IMR-90 (cell line): ENCODE data around the gene TNPO1. TPM values are rescaled to one million over a fixed set of nuclear protein-coding genes. Genes with fewer than 3 reads are reported as not detected.
A peak's percentile ranks its signal among the peaks of the same experiment; 100 is the strongest.

ENCODE experiments used
- ATAC-seq: fragments of 200-7000 bp; cut with Tn5 transposase; 2 replicates; pipeline ENCODE4 v1.9.1; 2020; ENCODE audit warnings: low read depth, mild to moderate bottlenecking, moderate library complexity
- BruUV-seq: library from RNA; stranded (reverse); fragments of 400-500 nt; replicated peaks from 2 replicates; lab custom pipeline; 2021; lab: Mats Ljungman, UMichigan
- CTCF ChIA-PET: fragments of 300-600 bp; formaldehyde crosslinking; extraction: SDS; loops from one replicate; lab custom pipeline; 2021; ENCODE audit warnings: antibody characterized with exemption; lab: Yijun Ruan, JAX
- POLR2A ChIA-PET: fragments of 300-600 bp; sonication (Branson Sonifier 250); formaldehyde crosslinking; loops from one replicate; lab custom pipeline; 2022; ENCODE audit warnings: antibody characterized with exemption; ENCODE audit not compliant: unreplicated experiment; lab: Charles Lee
- DNase-seq: peaks from one replicate; pipeline ENCODE4 v3.0.0; 2013
- H2AFZ ChIP-seq: replicated peaks from 2 replicates; pipeline ENCODE3; 2013; ENCODE audit warnings: low read length, mild to moderate bottlenecking; ENCODE audit not compliant: poor library complexity
- H2AK5ac ChIP-seq: 2 replicates; pipeline ENCODE4 v1.6.1; 2013; ENCODE audit warnings: low read depth, low read length, inconsistent platforms
- H2AK9ac ChIP-seq: replicated peaks from 2 replicates; pipeline ENCODE3; 2013; ENCODE audit warnings: mild to moderate bottlenecking, low read depth, low read length, moderate library complexity; ENCODE audit not compliant: poor library complexity
- H2BK120ac ChIP-seq: 2 replicates; pipeline ENCODE4 v1.6.1; 2013; ENCODE audit warnings: low read depth, low read length, inconsistent platforms
- H2BK15ac ChIP-seq: 3 replicates; pipeline ENCODE4 v1.6.1; 2013; ENCODE audit warnings: low read depth, low read length, inconsistent platforms
- H2BK20ac ChIP-seq: 2 replicates; pipeline ENCODE4 v1.6.1; 2013; ENCODE audit warnings: low read depth, mild to moderate bottlenecking, inconsistent platforms, low read length, moderate library complexity
- H2BK5ac ChIP-seq: 2 replicates; pipeline ENCODE4 v1.6.1; 2013; ENCODE audit warnings: mild to moderate bottlenecking, low read depth, low read length, inconsistent platforms; ENCODE audit not compliant: poor library complexity, severe bottlenecking
- H3K14ac ChIP-seq: replicated peaks from 2 replicates; pipeline ENCODE4 v1.6.1; 2013; ENCODE audit warnings: low read depth, low read length, inconsistent platforms
- H3K18ac ChIP-seq: 2 replicates; pipeline ENCODE4 v1.6.1; 2013; ENCODE audit warnings: low read depth, low read length, control low read depth
- H3K23ac ChIP-seq: 2 replicates; pipeline ENCODE4 v1.6.1; 2013; ENCODE audit warnings: low read depth, low read length, inconsistent platforms
- H3K27ac ChIP-seq: 2 replicates; pipeline ENCODE4 v1.5.1; 2013; ENCODE audit warnings: mild to moderate bottlenecking, control low read depth, low read length; ENCODE audit not compliant: insufficient read depth
- H3K27me3 ChIP-seq: 2 replicates; pipeline ENCODE4 v1.6.1; 2013; ENCODE audit warnings: low read length; ENCODE audit not compliant: control insufficient read depth, insufficient read depth
- H3K36me3 ChIP-seq: 2 replicates; pipeline ENCODE4 v1.6.1; 2013; ENCODE audit warnings: low read length, mixed read lengths; ENCODE audit not compliant: control insufficient read depth, insufficient read depth
- H3K4ac ChIP-seq: 2 replicates; pipeline ENCODE4 v1.6.1; 2013; ENCODE audit warnings: low read depth, low read length, inconsistent platforms
- H3K4me1 ChIP-seq: 2 replicates; pipeline ENCODE4 v1.6.1; 2013; ENCODE audit warnings: low read length, mixed read lengths; ENCODE audit not compliant: control insufficient read depth, insufficient read depth
- H3K4me2 ChIP-seq: 2 replicates; pipeline ENCODE4 v1.6.1; 2013; ENCODE audit warnings: low read depth, mild to moderate bottlenecking, control low read depth, low read length, moderate library complexity
- H3K4me3 ChIP-seq: 2 replicates; pipeline ENCODE4 v1.5.1; 2013; ENCODE audit warnings: low read depth, mild to moderate bottlenecking, control low read depth, low read length, moderate library complexity; ENCODE audit not compliant: insufficient read depth
- H3K56ac ChIP-seq: 2 replicates; pipeline ENCODE4 v1.6.1; 2013; ENCODE audit warnings: low read length, inconsistent platforms; ENCODE audit not compliant: insufficient read depth; ENCODE audit errors: extremely low read depth
- H3K79me1 ChIP-seq, 2 experiments: 2 replicates each; pipeline ENCODE4 v1.6.1; 2013; ENCODE audit warnings: low read length in 2 of 2, inconsistent platforms in 1 of 2, low read depth in 1 of 2
- H3K9ac ChIP-seq: 2 replicates; pipeline ENCODE4 v1.6.1; 2013; ENCODE audit warnings: low read depth, low read length, control low read depth
- H3K9me1 ChIP-seq: 2 replicates; pipeline ENCODE4 v1.6.1; 2013; ENCODE audit warnings: low read length, inconsistent platforms; ENCODE audit not compliant: insufficient read depth
- H3K9me3 ChIP-seq: 2 replicates; pipeline ENCODE4 v1.6.1; 2013; ENCODE audit warnings: low read length; ENCODE audit not compliant: control insufficient read depth, insufficient read depth
- H4K20me1 ChIP-seq: 2 replicates; pipeline ENCODE4 v1.6.1; 2013; ENCODE audit warnings: low read length, inconsistent platforms; ENCODE audit not compliant: insufficient read depth
- H4K5ac ChIP-seq: 2 replicates; pipeline ENCODE4 v1.6.1; 2013; ENCODE audit warnings: mild to moderate bottlenecking, low read depth, low read length, control low read depth
- H4K8ac ChIP-seq, 2 experiments: 2 replicates each; pipeline ENCODE4 v1.6.1; 2013; ENCODE audit warnings: low read depth in 2 of 2, low read length in 2 of 2, control low read depth in 1 of 2, inconsistent platforms in 1 of 2
- H4K91ac ChIP-seq: 2 replicates; pipeline ENCODE4 v1.6.1; 2013; ENCODE audit warnings: low read depth, low read length, inconsistent platforms; ENCODE audit not compliant: insufficient read depth
- FOS ChIP-seq: fragments of 150-350 bp; IDR thresholded peaks from 2 replicates; pipeline ENCODE4 v1.6.1; 2016; ENCODE audit warnings: low read depth, low read length
- WGBS, 2 experiments: methylation state at CpG; one replicate each; pipeline versions ENCODE4 v1.1.5 to v1.1.7; 2013; ENCODE audit warnings: missing lambda C conversion rate in 2 of 2; ENCODE audit not compliant: insufficient read length in 1 of 2; ENCODE audit errors: extremely low coverage in 2 of 2; 5-methylcytosine and 5-hydroxymethylcytosine counted together
- dilution Hi-C: fragments of 300-500 bp; cut with HindIII; formaldehyde crosslinking; loops from one replicate; pipeline ENCODE4 v1.14.3; 2018; ENCODE audit warnings: low sequenced_read_pairs; ENCODE audit not compliant: unreplicated experiment
- in situ Hi-C: fragments of 300-500 bp; cut with MboI; formaldehyde crosslinking; loops from 3 replicates; pipeline ENCODE4 v1.14.3; 2019; ENCODE audit warnings: low sequenced_read_pairs, inconsistent platforms, mixed read lengths
- intact Hi-C: fragments of 100-400 bp; cut with micrococcal nuclease; formaldehyde crosslinking; loops from 2 replicates; pipeline ENCODE4 v1.10.0; 2022
- polyA plus RNA-seq, 3 experiments: library from polyadenylated mRNA; depleted of rRNA; stranded (reverse); fragments of >200 nt; gene quantifications; 2 replicates each; pipeline ENCODE4 v1.2.3, GENCODE V29; 2012; ENCODE audit warnings: low replicate concordance in 1 of 3
- total RNA-seq: library from RNA; depleted of rRNA; stranded (reverse); fragments of >200 nt; gene quantifications from 2 replicates; pipeline ENCODE4 v1.2.3, GENCODE V29; 2012
- TF ChIP-seq, protein P1 (sequence below): fragments of 150-350 bp; IDR thresholded peaks from 2 replicates; pipeline ENCODE4 v1.6.1; 2016; ENCODE audit warnings: low read depth, mild to moderate bottlenecking, low read length, moderate library complexity, borderline replicate concordance

The TNPO1 gene
- total and polyA plus RNA-seq, 2 of the 4 experiments (the other 2 are of a cell fraction) = 45.5 to 400 TPM

DNA sequence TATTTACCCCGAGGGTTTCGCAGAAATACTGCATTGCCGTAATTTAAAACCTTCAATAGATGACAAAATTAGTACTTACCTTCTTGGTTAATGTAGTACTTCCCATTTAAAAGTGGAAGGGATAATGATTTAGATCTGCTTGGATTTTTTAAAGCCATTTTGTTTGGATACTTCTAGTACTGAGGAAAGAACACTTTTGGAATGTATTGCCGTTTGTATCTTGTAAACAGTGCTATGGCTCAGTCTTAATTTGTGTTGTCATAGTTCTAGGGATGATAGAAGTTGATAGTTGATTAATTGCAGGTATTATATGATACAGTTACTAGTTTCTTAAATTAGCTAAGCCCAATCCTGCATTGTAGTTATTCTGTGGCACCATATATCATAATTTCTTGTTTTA lies 33.1 kb downstream of the TNPO1 start:
- no CpG with 5 or more reads among the region's 4 CpGs for WGBS, 2 experiments
- no peaks in the 10 kb centered on the region for H3K27me3 ChIP-seq
- H2BK5ac ChIP-seq = peak overlapping the region; percentile 43
- TF ChIP-seq FOS = no peak
- TF ChIP-seq, protein P1, sequence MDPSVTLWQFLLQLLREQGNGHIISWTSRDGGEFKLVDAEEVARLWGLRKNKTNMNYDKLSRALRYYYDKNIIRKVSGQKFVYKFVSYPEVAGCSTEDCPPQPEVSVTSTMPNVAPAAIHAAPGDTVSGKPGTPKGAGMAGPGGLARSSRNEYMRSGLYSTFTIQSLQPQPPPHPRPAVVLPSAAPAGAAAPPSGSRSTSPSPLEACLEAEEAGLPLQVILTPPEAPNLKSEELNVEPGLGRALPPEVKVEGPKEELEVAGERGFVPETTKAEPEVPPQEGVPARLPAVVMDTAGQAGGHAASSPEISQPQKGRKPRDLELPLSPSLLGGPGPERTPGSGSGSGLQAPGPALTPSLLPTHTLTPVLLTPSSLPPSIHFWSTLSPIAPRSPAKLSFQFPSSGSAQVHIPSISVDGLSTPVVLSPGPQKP = no peak
- H3K18ac ChIP-seq = no peak overlapping the region
- H3K4me3 ChIP-seq = peak overlapping the region; percentile 76
- POLR2A ChIA-PET = interaction anchor here (0.6 to 1.1 kb wide), 3 partner anchors 9 to 239 kb away, joined by 3 to 5 read pairs (median 4); no protein-coding TSS in a partner anchor
- no TSS peak for BruUV-seq
- no peak overlapping the region for H2AK9ac ChIP-seq
- H3K23ac ChIP-seq = 0 out of 2 replicates have a peak overlapping the region, but pooled peaks have one; percentile 41
- H3K56ac ChIP-seq = no peak overlapping the region
- peaks cover 5 to 53% of the 10 kb centered on the region in 2 experiments; a peak in 3 of 4 replicates for H3K79me1 ChIP-seq
- no peak overlapping the region for H2BK120ac ChIP-seq
- no peak for DNase-seq
- no peak for ATAC-seq
- peak overlapping the region; percentile 100 for H3K4me2 ChIP-seq
- no peaks in the 10 kb centered on the region for H3K9me3 ChIP-seq
- no peak overlapping the region for H2AK5ac ChIP-seq
- H4K8ac ChIP-seq = no peak overlapping the region
- no peak overlapping the region for H2AFZ ChIP-seq
- no peak overlapping the region for H3K27ac ChIP-seq
- H3K9ac ChIP-seq = peak overlapping the region; percentile 43; the same call in 1 of the 2 replicates
- peaks cover 5% of the 10 kb centered on the region for H3K4me1 ChIP-seq
- H3K4ac ChIP-seq = no peak overlapping the region
- in situ Hi-C loops = no loop called here
- H2BK15ac ChIP-seq = no peak overlapping the region
- H4K91ac ChIP-seq = no peak overlapping the region
- dilution Hi-C loops = no loop called here
- H3K14ac ChIP-seq = no peak overlapping the region
- H3K36me3 ChIP-seq = peaks cover 7% of the 10 kb centered on the region
- CTCF ChIA-PET = interaction anchor here (0.9 to 1.1 kb wide), 2 partner anchors 31 to 238 kb away, joined by 3 read pairs; no protein-coding TSS in a partner anchor
- no peak overlapping the region for H2BK20ac ChIP-seq
- peaks cover 70% of the 10 kb centered on the region for H4K20me1 ChIP-seq
- intact Hi-C loops = loop anchor here (10.0 kb wide), 3 partner anchors 245 to 485 kb away; no protein-coding TSS in a partner anchor
- H3K9me1 ChIP-seq = peaks cover 8% of the 10 kb centered on the region
- H4K5ac ChIP-seq = no peak overlapping the region
